Glutamatergic neuron (in vitro differentiated cells): ENCODE measurements around the gene MAP1LC3C. TPM values are rescaled to one million over a fixed set of nuclear protein-coding genes. Genes with fewer than 3 reads are reported as not detected.

ENCODE experiments used
- DNase-seq: peaks from one replicate; pipeline ENCODE4 v3.0.0; 2022
- H3K27ac Mint-ChIP-seq: one replicate; pipeline ENCODE4 v1.8.0; 2020; ENCODE audit warnings: mild to moderate bottlenecking, mixed read lengths, inconsistent platforms; ENCODE audit not compliant: unreplicated experiment
- H3K27me3 Mint-ChIP-seq: one replicate; pipeline ENCODE4 v1.8.0; 2020; ENCODE audit warnings: mild to moderate bottlenecking, moderate library complexity, mixed read lengths, inconsistent platforms; ENCODE audit not compliant: unreplicated experiment
- H3K36me3 Mint-ChIP-seq: one replicate; pipeline ENCODE4 v1.8.0; 2020; ENCODE audit warnings: mild to moderate bottlenecking, mixed read lengths, inconsistent platforms; ENCODE audit not compliant: unreplicated experiment
- H3K4me1 Mint-ChIP-seq: one replicate; pipeline ENCODE4 v1.8.0; 2020; ENCODE audit warnings: mild to moderate bottlenecking, low read depth, mixed read lengths, inconsistent platforms; ENCODE audit not compliant: unreplicated experiment
- H3K4me3 Mint-ChIP-seq: one replicate; pipeline ENCODE4 v1.8.0; 2020; ENCODE audit warnings: mild to moderate bottlenecking, mixed read lengths, inconsistent platforms; ENCODE audit not compliant: unreplicated experiment
- H3K9me3 Mint-ChIP-seq: one replicate; pipeline ENCODE4 v1.8.0; 2020; ENCODE audit warnings: mild to moderate bottlenecking, moderate library complexity, mixed read lengths, inconsistent platforms; ENCODE audit not compliant: unreplicated experiment
- CTCF ChIP-seq: fragments of 200-600 bp; sonication (generic); IDR thresholded peaks from one replicate; pipeline ENCODE4 v1.5.0; 2021; ENCODE audit not compliant: partially characterized antibody, unreplicated experiment
- total RNA-seq: library from RNA; stranded (reverse); fragmentation: NEBNext Ultra II Directional; extraction: Animal tissue kit (Norgen Biotek cat#: 25700); gene quantifications from one replicate; pipeline ENCODE4 v1.2.1, GENCODE V29; 2021; ENCODE audit not compliant: unreplicated experiment

The MAP1LC3C gene
- total RNA-seq, 1 donor from 2014 or later = 0.49 TPM

DNA sequence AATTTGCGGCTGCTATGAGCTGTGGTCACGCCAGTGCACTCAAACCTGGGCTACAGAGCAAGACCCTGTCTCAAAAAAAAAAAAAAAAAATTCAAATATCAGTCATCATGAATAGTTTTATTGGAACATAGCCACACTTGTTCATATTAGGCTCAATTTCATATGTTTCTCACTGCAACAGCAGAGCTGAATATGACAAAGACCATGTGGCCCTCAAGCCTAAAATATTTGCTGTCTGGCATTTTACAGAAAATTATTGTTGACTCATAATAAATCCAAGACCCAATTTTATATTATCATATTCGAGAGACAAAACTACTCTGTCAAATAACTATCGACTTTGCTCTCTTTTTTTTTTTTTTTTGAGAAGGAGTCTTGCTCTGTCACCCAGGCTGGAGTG lies 30.3 kb downstream of the MAP1LC3C start:
- DNase-seq = no peak
- no peak for TF ChIP-seq CTCF
- Mint-ChIP-seq H3K36me3 (no peaks in the 10 kb centered on the region), H3K9me3 (peaks cover 2% of the 10 kb centered on the region), H3K4me3 (no peak overlapping the region), H3K27me3 (no peaks in the 10 kb centered on the region), H3K4me1 (peaks cover 9% of the 10 kb centered on the region), H3K27ac (no peak overlapping the region)

- no peak for DNase-seq
- Mint-ChIP-seq H3K27me3 (no peaks in the 10 kb centered on the region), H3K27ac (no peak overlapping the region), H3K9me3 (no peaks in the 10 kb centered on the region), H3K4me3 (no peak overlapping the region), H3K4me1 (no peaks in the 10 kb centered on the region), H3K36me3 (no peaks in the 10 kb centered on the region)
- no peak for TF ChIP-seq CTCF
These were observed 34.2 kb downstream of the MAP1LC3C start for GRCh38 chr1:241964550-241965282.

GRCh38 chr1:241963722-241964121 lies 35.2 kb downstream of the MAP1LC3C start:
- no peak for DNase-seq
- Mint-ChIP-seq H3K27me3 (no peaks in the 10 kb centered on the region), H3K27ac (no peak overlapping the region), H3K4me3 (no peak overlapping the region), H3K36me3 (no peaks in the 10 kb centered on the region), H3K9me3 (no peaks in the 10 kb centered on the region), H3K4me1 (no peaks in the 10 kb centered on the region)
- no peak for TF ChIP-seq CTCF

- TF ChIP-seq CTCF = no peak
- Mint-ChIP-seq H3K27ac (no peak overlapping the region), H3K9me3 (no peaks in the 10 kb centered on the region), H3K36me3 (no peaks in the 10 kb centered on the region), H3K27me3 (no peaks in the 10 kb centered on the region), H3K4me1 (no peaks in the 10 kb centered on the region), H3K4me3 (no peak overlapping the region)
- DNase-seq = no peak
These were observed 36.7 kb downstream of the MAP1LC3C start for GRCh38 chr1:241962153-241962552.

DNA sequence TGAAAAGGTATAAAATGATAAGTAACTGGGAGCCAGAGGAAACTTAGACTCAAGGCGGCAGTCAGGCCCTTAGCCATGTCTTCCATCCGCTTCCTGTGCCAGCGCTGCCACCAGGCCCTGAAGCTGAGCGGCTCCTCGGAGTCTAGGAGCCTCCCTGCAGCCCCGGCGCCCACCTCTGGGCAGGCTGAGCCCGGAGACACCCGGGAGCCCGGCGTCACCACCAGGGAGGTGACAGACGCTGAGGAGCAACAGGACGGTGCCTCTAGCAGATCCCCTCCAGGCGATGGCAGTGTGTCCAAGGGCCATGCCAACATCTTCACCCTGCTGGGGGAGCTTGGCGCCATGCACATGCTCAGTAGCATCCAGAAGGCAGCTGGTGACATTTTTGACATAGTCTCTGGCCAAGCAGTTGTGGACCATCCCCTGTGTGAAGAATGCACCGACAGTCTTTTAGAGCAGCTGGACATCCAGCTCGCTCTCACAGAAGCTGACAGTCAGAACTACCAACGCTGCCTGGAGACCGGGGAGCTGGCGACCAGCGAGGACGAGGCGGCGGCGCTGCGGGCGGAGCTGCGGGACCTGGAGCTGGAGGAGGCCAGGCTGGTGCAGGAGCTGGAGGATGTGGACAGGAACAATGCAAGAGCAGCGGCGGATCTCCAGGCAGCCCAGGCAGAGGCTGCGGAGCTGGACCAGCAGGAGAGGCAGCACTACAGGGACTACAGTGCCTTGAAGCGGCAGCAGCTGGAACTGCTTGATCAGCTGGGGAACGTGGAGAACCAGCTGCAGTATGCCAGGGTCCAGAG lies 41.0 kb downstream of the MAP1LC3C start, which contains the start of gene BECN2:
Gene BECN2, plus strand, starts transcription at position 76 of the 803 bp plus-strand sequence. Its CDS starts 0 bp downstream, at position 76.
- Mint-ChIP-seq H3K27me3 (peaks cover 3% of the 10 kb centered on the region), H3K4me3 (no peak within 1 kb of the TSS), H3K36me3 (no peaks in the 10 kb centered on the region), H3K9me3 (peaks cover 1% of the 10 kb centered on the region), H3K27ac (no peak within 1 kb of the TSS), H3K4me1 (no peaks in the 10 kb centered on the region)
- no peak for TF ChIP-seq CTCF
- DNase-seq = no peak
